ENCODE data around the gene CABLES2.

The CABLES2 gene

GRCh38 chr20:62355878-62356588 lies 51.1 kb downstream of the CABLES2 start:
- no peak overlapping the region for H3K4me3 ChIP-seq (ENCODE audit: low read depth, low read length)

GRCh38 chr20:62355516-62355877 lies 51.6 kb downstream of the CABLES2 start:
- H3K4me3 ChIP-seq (ENCODE audit: low read depth, low read length) = no peak overlapping the region
- DNase-seq (ENCODE audit: low read depth) = no peak

More at GRCh38 chr20:62355878-62356588, 51.1 kb downstream of the CABLES2 start:
- no peak for DNase-seq (ENCODE audit: low read depth)

GRCh38 chr20:62354811-62355341 lies 52.2 kb downstream of the CABLES2 start:
- DNase-seq (ENCODE audit: low read depth) = no peak
- no peak overlapping the region for H3K4me3 ChIP-seq (ENCODE audit: low read depth, low read length)

GRCh38 chr20:62354031-62354808 lies 52.9 kb downstream of the CABLES2 start:
- no peak for DNase-seq (ENCODE audit: low read depth)
- no peak overlapping the region for H3K4me3 ChIP-seq (ENCODE audit: low read depth, low read length)

- DNase-seq (ENCODE audit: low read depth) = no peak
- H3K4me3 ChIP-seq (ENCODE audit: low read depth, low read length) = no peak overlapping the region
Measured at GRCh38 chr20:62353289-62354030, 53.6 kb downstream of the CABLES2 start.

- no peak overlapping the region for H3K4me3 ChIP-seq (ENCODE audit: low read depth, low read length)
- no peak for DNase-seq (ENCODE audit: low read depth)
Measured at GRCh38 chr20:62352402-62353288, 54.4 kb downstream of the CABLES2 start.

GRCh38 chr20:62351469-62352401 lies 55.4 kb downstream of the CABLES2 start:
- H3K4me3 ChIP-seq (ENCODE audit: low read depth, low read length) = no peak overlapping the region

GRCh38 chr20:62350629-62351422 lies 56.3 kb downstream of the CABLES2 start:
- H3K4me3 ChIP-seq (ENCODE audit: low read depth, low read length) = no peak overlapping the region
- DNase-seq (ENCODE audit: low read depth) = no peak

More at GRCh38 chr20:62351469-62352401, 55.4 kb downstream of the CABLES2 start:
- no peak for DNase-seq (ENCODE audit: low read depth)

GRCh38 chr20:62350098-62350628 lies 56.9 kb downstream of the CABLES2 start:
- no peak for DNase-seq (ENCODE audit: low read depth)

GRCh38 chr20:62349556-62350097 lies 57.5 kb downstream of the CABLES2 start:
- DNase-seq (ENCODE audit: low read depth) = no peak

More at GRCh38 chr20:62350098-62350628, 56.9 kb downstream of the CABLES2 start:
- no peak overlapping the region for H3K4me3 ChIP-seq (ENCODE audit: low read depth, low read length)

GRCh38 chr20:62348604-62349003 lies 58.5 kb downstream of the CABLES2 start:
- H3K4me3 ChIP-seq (ENCODE audit: low read depth, low read length) = no peak overlapping the region
- DNase-seq (ENCODE audit: low read depth) = no peak

More at GRCh38 chr20:62349556-62350097, 57.5 kb downstream of the CABLES2 start:
- H3K4me3 ChIP-seq (ENCODE audit: low read depth, low read length) = no peak overlapping the region

GRCh38 chr20:62347445-62347844 lies 59.6 kb downstream of the CABLES2 start:
- DNase-seq (ENCODE audit: low read depth) = no peak
- H3K4me3 ChIP-seq (ENCODE audit: low read depth, low read length) = no peak overlapping the region

GRCh38 chr20:62347151-62347404 lies 60.0 kb downstream of the CABLES2 start:
- H3K4me3 ChIP-seq (ENCODE audit: low read depth, low read length) = no peak overlapping the region
- DNase-seq (ENCODE audit: low read depth) = no peak

- no peak overlapping the region for H3K4me3 ChIP-seq (ENCODE audit: low read depth, low read length)
Measured at GRCh38 chr20:62346398-62347150, 60.5 kb downstream of the CABLES2 start.

GRCh38 chr20:62345681-62346370 lies 61.3 kb downstream of the CABLES2 start:
- DNase-seq (ENCODE audit: low read depth) = no peak
- H3K4me3 ChIP-seq (ENCODE audit: low read depth, low read length) = no peak overlapping the region

More at GRCh38 chr20:62346398-62347150, 60.5 kb downstream of the CABLES2 start:
- no peak for DNase-seq (ENCODE audit: low read depth)

- DNase-seq (ENCODE audit: low read depth) = no peak
- H3K4me3 ChIP-seq (ENCODE audit: low read depth, low read length) = no peak overlapping the region
Measured at GRCh38 chr20:62344782-62345181, 62.3 kb downstream of the CABLES2 start.
